SW480 (cell line): ENCODE data around the gene ATP1B3.
"Not testable (repeated sequence)": the region's sequence is repeated elsewhere in the genome, so short reads cannot be mapped to it uniquely, and the experiment has no call there.

Experiments used
- DNase-seq: peaks from one replicate; pipeline ENCODE4 v3.0.0-alpha.2; 2016; ENCODE audit warnings: low spot score

Gene ATP1B3

GRCh38 chr3:141945726-141946485 lies 69.5 kb downstream of the ATP1B3 start:
- no peak for DNase-seq

GRCh38 chr3:141949399-141949798 lies 73.0 kb downstream of the ATP1B3 start:
- no peak for DNase-seq

- no peak for DNase-seq
These were observed 73.5 kb downstream of the ATP1B3 start for GRCh38 chr3:141949972-141950371.

GRCh38 chr3:141950572-141951493 lies 74.4 kb downstream of the ATP1B3 start:
- no peak for DNase-seq

GRCh38 chr3:141952611-141953010 lies 76.2 kb downstream of the ATP1B3 start:
- DNase-seq: no peak

- DNase-seq: peak; percentile 16
These were observed 78.7 kb downstream of the ATP1B3 start for GRCh38 chr3:141955175-141955574.

GRCh38 chr3:141959589-141960554 lies 83.4 kb downstream of the ATP1B3 start:
- DNase-seq: no peak

GRCh38 chr3:141960731-141961130 lies 84.3 kb downstream of the ATP1B3 start:
- no peak for DNase-seq

- no peak for DNase-seq
These were observed 86.9 kb downstream of the ATP1B3 start for GRCh38 chr3:141963301-141963700.

- DNase-seq: no peak
These were observed 89.0 kb downstream of the ATP1B3 start for GRCh38 chr3:141965471-141965870.

- DNase-seq: no peak
These were observed 93.3 kb downstream of the ATP1B3 start for GRCh38 chr3:141969711-141970110.

GRCh38 chr3:141971571-141971970 lies 95.1 kb downstream of the ATP1B3 start:
- DNase-seq: no peak

- no peak for DNase-seq
These were observed 96.0 kb downstream of the ATP1B3 start for GRCh38 chr3:141972399-141972798.

GRCh38 chr3:141974777-141975176 lies 98.3 kb downstream of the ATP1B3 start:
- DNase-seq: not testable (repeated sequence)
